H9 (cell line): Measurements from ENCODE around the gene DNAH12. TPM values are rescaled to one million over a fixed set of nuclear protein-coding genes. Genes with fewer than 3 reads are reported as not detected.

ENCODE experiments used
- DNase-seq: peaks from one replicate; pipeline ENCODE4 v3.0.0-alpha.2; 2017
- H2AFZ ChIP-seq: one replicate; pipeline ENCODE4 v1.6.1; 2013; ENCODE audit warnings: mild to moderate bottlenecking, low read length, control low read depth, moderate library complexity
- H2AK5ac ChIP-seq: 2 replicates; pipeline ENCODE4 v1.6.1; 2013; ENCODE audit warnings: low read length, control low read depth, mixed read lengths; ENCODE audit not compliant: insufficient read length
- H2BK120ac ChIP-seq: one replicate; pipeline ENCODE4 v1.6.1; 2013; ENCODE audit warnings: low read depth, mild to moderate bottlenecking, low read length, control low read depth, inconsistent platforms; ENCODE audit not compliant: poor library complexity, severe bottlenecking
- H2BK12ac ChIP-seq: 2 replicates; pipeline ENCODE4 v1.6.1; 2013; ENCODE audit warnings: low read length, control low read depth, mixed read lengths, low read depth; ENCODE audit not compliant: insufficient read length
- H2BK15ac ChIP-seq: 2 replicates; pipeline ENCODE4 v1.6.1; 2013; ENCODE audit warnings: low read depth, low read length, control low read depth
- H2BK20ac ChIP-seq: one replicate; pipeline ENCODE4 v1.6.1; 2013; ENCODE audit warnings: low read depth, mild to moderate bottlenecking, low read length, control low read depth, inconsistent platforms; ENCODE audit not compliant: poor library complexity, severe bottlenecking
- H2BK5ac ChIP-seq: 2 replicates; pipeline ENCODE4 v1.6.1; 2013; ENCODE audit warnings: low read length, control low read depth, mixed read lengths; ENCODE audit not compliant: insufficient read length
- H3K14ac ChIP-seq: 2 replicates; pipeline ENCODE4 v1.6.1; 2013; ENCODE audit warnings: low read length, control low read depth; ENCODE audit not compliant: insufficient read depth
- H3K18ac ChIP-seq: 2 replicates; pipeline ENCODE4 v1.6.1; 2013; ENCODE audit warnings: low read depth, mild to moderate bottlenecking, mixed read lengths, low read length, control low read depth; ENCODE audit not compliant: insufficient read length
- H3K23ac ChIP-seq: 2 replicates; pipeline ENCODE4 v1.6.1; 2013; ENCODE audit warnings: low read length, control low read depth, mixed read lengths, low read depth; ENCODE audit not compliant: insufficient read length
- H3K23me2 ChIP-seq: 2 replicates; pipeline ENCODE4 v1.6.1; 2013; ENCODE audit warnings: low read depth, mild to moderate bottlenecking, mixed read lengths, low read length, control low read depth; ENCODE audit not compliant: insufficient read length, poor library complexity, severe bottlenecking
- H3K27ac ChIP-seq: 2 replicates; pipeline ENCODE4 v1.5.1; 2013; ENCODE audit warnings: low read length, control low read depth, mixed read lengths, low read depth; ENCODE audit not compliant: insufficient read length
- H3K27me3 ChIP-seq: 2 replicates; pipeline ENCODE4 v1.6.1; 2013; ENCODE audit warnings: low read length, control low read depth, inconsistent platforms; ENCODE audit not compliant: insufficient read depth
- H3K4ac ChIP-seq: 2 replicates; pipeline ENCODE4 v1.6.1; 2013; ENCODE audit warnings: low read depth, mild to moderate bottlenecking, control low read depth, inconsistent platforms, low read length, moderate library complexity
- H3K4me1 ChIP-seq: 2 replicates; pipeline ENCODE4 v1.6.1; 2013; ENCODE audit warnings: low read length, control low read depth, inconsistent platforms; ENCODE audit not compliant: insufficient read depth
- H3K4me2 ChIP-seq: 2 replicates; pipeline ENCODE4 v1.6.1; 2013; ENCODE audit warnings: low read length, control low read depth, mixed read lengths; ENCODE audit not compliant: insufficient read length, insufficient read depth
- H3K56ac ChIP-seq: 2 replicates; pipeline ENCODE4 v1.6.1; 2013; ENCODE audit warnings: low read depth, mild to moderate bottlenecking, mixed read lengths, low read length, control low read depth; ENCODE audit not compliant: insufficient read length
- H3K79me1 ChIP-seq: 2 replicates; pipeline ENCODE4 v1.6.1; 2013; ENCODE audit warnings: low read depth, mild to moderate bottlenecking, moderate library complexity, low read length, control low read depth, inconsistent platforms; ENCODE audit not compliant: insufficient read depth, poor library complexity, severe bottlenecking
- H3K79me2 ChIP-seq: 2 replicates; pipeline ENCODE4 v1.6.1; 2013; ENCODE audit warnings: low read length, control low read depth, inconsistent platforms; ENCODE audit not compliant: insufficient read depth
- H3K9ac ChIP-seq: 2 replicates; pipeline ENCODE4 v1.6.1; 2013; ENCODE audit warnings: low read length, control low read depth, mixed read lengths; ENCODE audit not compliant: insufficient read length; ENCODE audit errors: extremely low read depth
- H3K9me3 ChIP-seq: one replicate; pipeline ENCODE4 v1.6.1; 2013; ENCODE audit warnings: low read depth, low read length, inconsistent platforms; ENCODE audit not compliant: control insufficient read depth
- H3T11ph ChIP-seq: one replicate; pipeline ENCODE4 v1.6.1; 2013; ENCODE audit warnings: mild to moderate bottlenecking, low read length, control low read depth, inconsistent platforms
- H4K20me1 ChIP-seq: one replicate; pipeline ENCODE4 v1.6.1; 2013; ENCODE audit not compliant: control insufficient read depth, insufficient read length, insufficient read depth
- H4K5ac ChIP-seq: 2 replicates; pipeline ENCODE4 v1.6.1; 2013; ENCODE audit warnings: low read depth, mild to moderate bottlenecking, mixed read lengths, low read length, control low read depth; ENCODE audit not compliant: insufficient read length
- H4K8ac ChIP-seq: replicated peaks from 2 replicates; pipeline ENCODE4 v1.6.1; 2013; ENCODE audit warnings: low read length, control low read depth, mixed read lengths, low read depth; ENCODE audit not compliant: insufficient read length
- H4K91ac ChIP-seq: 2 replicates; pipeline ENCODE4 v1.6.1; 2013; ENCODE audit warnings: low read depth, mild to moderate bottlenecking, moderate library complexity, mixed read lengths, low read length, control low read depth; ENCODE audit not compliant: insufficient read length
- H3K27ac Mint-ChIP-seq, 3 experiments: 2 replicates in 2 of 3; 3 replicates in 1 of 3; pipeline ENCODE4 v1.8.0; 2020 to 2021; ENCODE audit warnings: mixed read lengths in 3 of 3, mild to moderate bottlenecking in 1 of 3, moderate library complexity in 1 of 3
- H3K27me3 Mint-ChIP-seq: 2 replicates; pipeline ENCODE4 v1.8.0; 2021; ENCODE audit warnings: low read depth, mild to moderate bottlenecking, moderate library complexity, mixed read lengths
- H3K36me3 Mint-ChIP-seq, 3 experiments: 2 replicates in 2 of 3; 3 replicates in 1 of 3; pipeline ENCODE4 v1.8.0; 2020 to 2021; ENCODE audit warnings: low read depth in 3 of 3, mixed read lengths in 3 of 3; ENCODE audit not compliant: insufficient read depth in 1 of 3
- H3K4me1 Mint-ChIP-seq, 2 experiments: 2 replicates each; pipeline ENCODE4 v1.8.0; 2020; ENCODE audit warnings: mixed read lengths in 2 of 2
- H3K4me3 Mint-ChIP-seq, 2 experiments: 2 replicates in 1 of 2; 3 replicates in 1 of 2; pipeline ENCODE4 v1.8.0; 2020 to 2021; ENCODE audit warnings: mild to moderate bottlenecking in 2 of 2, mixed read lengths in 2 of 2, moderate library complexity in 1 of 2
- H3K9me3 Mint-ChIP-seq, 2 experiments: 2 replicates in 1 of 2; 3 replicates in 1 of 2; pipeline ENCODE4 v1.8.0; 2020; ENCODE audit warnings: mild to moderate bottlenecking in 2 of 2, mixed read lengths in 2 of 2, moderate library complexity in 1 of 2
- WGBS: extraction: QIAGEN DNeasy Blood & Tissue Kit; methylation state at CpG from one replicate; pipeline ENCODE4 v1.1.7; 2013; ENCODE audit warnings: missing lambda C conversion rate, low lambda C conversion rate, mixed read lengths; ENCODE audit not compliant: insufficient read length; ENCODE audit errors: extremely low coverage; 5-methylcytosine and 5-hydroxymethylcytosine counted together
- total RNA-seq: library from RNA; stranded (reverse); gene quantifications from 2 replicates; pipeline ENCODE4 v1.2.1, GENCODE V29; 2021
- TF ChIP-seq, protein P1 (sequence below): fragments of 200-600 bp; sonication (generic); conservative IDR thresholded peaks from 3 replicates; pipeline ENCODE4 v1.8.0; 2021; ENCODE audit warnings: antibody characterized with exemption, mild to moderate bottlenecking

The DNAH12 gene
- total RNA-seq, 1 experiment from 2014 or later: not detected

DNA sequence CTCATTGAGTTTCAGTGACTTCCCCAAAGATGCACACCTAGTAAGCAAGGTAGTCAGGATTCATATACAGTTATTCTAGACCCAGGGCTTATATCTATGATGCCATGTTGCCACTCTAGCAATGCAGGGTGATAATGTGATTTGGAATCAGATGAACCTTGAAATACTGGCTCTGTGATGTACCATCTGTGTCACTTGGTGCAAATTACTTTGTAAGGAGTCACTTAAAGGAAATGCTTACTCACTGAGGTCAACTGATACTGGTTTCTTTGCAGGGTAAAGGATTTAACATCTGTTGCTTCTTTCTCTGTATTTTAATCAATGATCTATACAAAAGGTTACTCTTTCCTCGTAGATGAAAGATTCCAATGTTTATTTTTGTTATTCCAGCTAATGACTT is 262.4 kb downstream of the DNAH12 start:
- Histone ChIP-seq H3K4me1 (no peaks in the 10 kb centered on the region), H3K79me2 (no peaks in the 10 kb centered on the region), H3K4ac (no peak overlapping the region), H2BK5ac (no peak overlapping the region), H4K8ac (no peak overlapping the region), H4K20me1 (no peaks in the 10 kb centered on the region), H3K9ac (no peak overlapping the region), H3K18ac (no peak overlapping the region), H3K14ac (no peak overlapping the region), H2BK120ac (no peak overlapping the region), H2AK5ac (no peak overlapping the region), H3K9me3 (no peaks in the 10 kb centered on the region), H2AFZ (no peak overlapping the region), H3T11ph (no peak overlapping the region), H3K79me1 (no peaks in the 10 kb centered on the region), H3K23me2 (no peaks in the 10 kb centered on the region), H3K27ac (no peak overlapping the region), H3K23ac (no peak overlapping the region), H4K91ac (no peak overlapping the region), H2BK12ac (no peak overlapping the region), H3K27me3 (no peaks in the 10 kb centered on the region), H4K5ac (no peak overlapping the region), H2BK20ac (no peak overlapping the region), H2BK15ac (no peak overlapping the region), H3K56ac (no peak overlapping the region), H3K4me2 (no peak overlapping the region)
- Mint-ChIP-seq H3K27me3 (peaks cover 1% of the 10 kb centered on the region; the same call in 1 of the 2 replicates), H3K4me3 (no peak overlapping the region), H3K27ac (no peak overlapping the region), H3K9me3 (peaks cover 13% of the 10 kb centered on the region in 2 experiments; a peak in 4 of 5 replicates), H3K36me3 (peaks cover 2 to 7% (median 5%) of the 10 kb centered on the region in 3 experiments; a peak in 4 of 7 replicates), H3K4me1 (no peaks in the 10 kb centered on the region)
- no CpG with 5 or more reads among the region's 1 CpG for WGBS
- no peak for DNase-seq
- TF ChIP-seq, protein P1, sequence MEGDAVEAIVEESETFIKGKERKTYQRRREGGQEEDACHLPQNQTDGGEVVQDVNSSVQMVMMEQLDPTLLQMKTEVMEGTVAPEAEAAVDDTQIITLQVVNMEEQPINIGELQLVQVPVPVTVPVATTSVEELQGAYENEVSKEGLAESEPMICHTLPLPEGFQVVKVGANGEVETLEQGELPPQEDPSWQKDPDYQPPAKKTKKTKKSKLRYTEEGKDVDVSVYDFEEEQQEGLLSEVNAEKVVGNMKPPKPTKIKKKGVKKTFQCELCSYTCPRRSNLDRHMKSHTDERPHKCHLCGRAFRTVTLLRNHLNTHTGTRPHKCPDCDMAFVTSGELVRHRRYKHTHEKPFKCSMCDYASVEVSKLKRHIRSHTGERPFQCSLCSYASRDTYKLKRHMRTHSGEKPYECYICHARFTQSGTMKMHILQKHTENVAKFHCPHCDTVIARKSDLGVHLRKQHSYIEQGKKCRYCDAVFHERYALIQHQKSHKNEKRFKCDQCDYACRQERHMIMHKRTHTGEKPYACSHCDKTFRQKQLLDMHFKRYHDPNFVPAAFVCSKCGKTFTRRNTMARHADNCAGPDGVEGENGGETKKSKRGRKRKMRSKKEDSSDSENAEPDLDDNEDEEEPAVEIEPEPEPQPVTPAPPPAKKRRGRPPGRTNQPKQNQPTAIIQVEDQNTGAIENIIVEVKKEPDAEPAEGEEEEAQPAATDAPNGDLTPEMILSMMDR: no peak
